ENCODE measurements around the gene PKMYT1.

DNA sequence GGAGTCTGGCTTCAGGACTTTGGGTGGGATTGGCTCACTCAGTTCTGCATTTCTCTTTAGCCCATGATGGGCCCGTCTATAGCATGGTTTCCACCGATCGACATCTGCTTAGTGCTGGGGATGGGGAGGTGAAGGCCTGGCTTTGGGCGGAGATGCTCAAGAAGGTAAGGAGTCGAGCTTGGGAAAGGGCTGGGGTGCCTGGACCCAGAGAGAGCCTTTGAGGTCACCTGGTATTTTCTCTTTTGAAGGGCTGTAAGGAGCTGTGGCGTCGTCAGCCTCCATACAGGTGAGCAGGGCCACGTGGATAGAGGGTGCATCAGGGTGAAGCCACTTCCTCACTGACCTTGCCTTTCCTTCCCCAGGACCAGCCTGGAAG lies 45.7 kb upstream of the PKMYT1 start:
- TF ChIP-seq, protein P1, sequence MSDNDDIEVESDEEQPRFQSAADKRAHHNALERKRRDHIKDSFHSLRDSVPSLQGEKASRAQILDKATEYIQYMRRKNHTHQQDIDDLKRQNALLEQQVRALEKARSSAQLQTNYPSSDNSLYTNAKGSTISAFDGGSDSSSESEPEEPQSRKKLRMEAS (CRISPR knock-in tag; IDR thresholded peaks at IDR 0.05) = no peak
- TF ChIP-seq ZNF316 (IDR thresholded peaks at IDR 0.05) = no peak
